IPS-NIHi7 (cell line): ENCODE measurements around the gene TSR3.

Experiments used
- DNase-seq: peaks from one replicate; pipeline ENCODE4 v3.0.0; 2012; ENCODE audit warnings: mixed read lengths; ENCODE audit errors: extremely low spot score

Gene TSR3

GRCh38 chr16:1309888-1310831 is 41.5 kb downstream of the TSR3 start:
- no peak for DNase-seq

- peak; percentile 93 for DNase-seq
Observed at GRCh38 chr16:1308977-1309885, 42.4 kb downstream of the TSR3 start, which contains the start of gene UBE2I. UBE2I (plus strand) TSS chr16:1309636; CDS start chr16:1314031, 4,395 bp downstream.

DNA sequence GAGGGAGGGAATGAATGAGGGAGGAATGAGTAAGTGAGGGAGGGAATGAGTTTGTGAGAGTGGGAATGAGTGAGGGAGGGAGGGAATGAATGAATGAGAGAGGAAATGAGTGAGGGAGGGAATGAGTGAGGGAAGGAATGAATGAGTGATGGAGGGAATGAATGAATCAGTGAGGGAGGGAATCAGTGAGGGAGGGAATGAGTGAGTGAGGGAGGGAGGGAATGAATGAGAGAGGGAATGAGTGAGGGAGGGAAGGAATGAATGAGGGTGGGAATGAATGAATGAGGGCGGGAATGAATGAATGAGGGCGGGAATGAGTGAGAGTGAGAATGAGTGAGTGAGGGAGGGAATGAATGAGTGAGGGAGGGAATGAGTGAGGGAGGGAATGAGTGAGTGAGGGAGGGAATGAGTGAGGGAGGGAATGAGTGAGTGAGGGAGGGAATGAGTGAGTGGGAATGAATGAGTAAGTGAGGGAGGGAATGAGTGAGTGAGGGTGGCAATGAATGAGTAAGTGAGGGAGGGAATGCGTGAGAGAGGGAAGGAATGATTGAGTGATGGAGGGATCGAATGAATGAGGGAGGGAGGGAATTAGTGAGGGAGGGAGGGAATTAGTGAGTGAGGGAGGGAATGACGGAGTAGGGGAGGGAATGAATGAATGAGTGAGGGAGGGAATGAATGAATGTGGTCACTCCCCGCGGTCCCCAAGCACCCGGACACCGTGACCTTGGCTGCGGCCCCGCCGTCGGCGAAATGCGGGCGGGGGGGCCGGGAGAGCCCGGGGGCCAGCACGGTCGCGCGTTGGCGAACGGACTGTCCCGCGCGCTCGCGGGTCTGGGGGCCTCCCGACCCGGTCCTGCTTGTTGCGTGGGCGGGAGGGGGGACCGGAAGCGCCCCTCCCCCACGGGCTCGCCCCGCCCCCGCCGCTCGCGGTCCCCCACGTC is 43.4 kb downstream of the TSR3 start:
- DNase-seq, result no peak

GRCh38 chr16:1306334-1306733 is 45.3 kb downstream of the TSR3 start:
- no peak for DNase-seq

DNA sequence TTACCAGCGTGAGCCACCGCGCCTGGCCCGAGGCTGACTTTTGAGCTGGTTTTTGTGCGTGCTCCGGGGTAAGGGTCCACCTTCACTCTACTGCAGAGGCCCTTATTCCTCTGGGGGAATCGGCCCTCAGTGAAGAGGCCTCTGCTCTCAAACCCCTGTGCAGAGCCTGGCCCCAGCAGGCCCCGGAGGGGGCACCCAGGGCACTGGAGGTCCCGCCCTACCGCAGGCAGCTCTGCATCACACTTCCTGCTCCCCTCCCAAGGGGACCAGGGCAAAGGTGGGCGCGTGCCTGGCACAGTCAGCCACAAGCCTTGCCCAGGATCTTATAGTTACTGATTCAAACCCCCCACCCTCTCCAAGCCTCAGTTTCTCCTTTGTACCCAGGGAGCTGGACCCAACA is 45.9 kb downstream of the TSR3 start:
- DNase-seq, result no peak

- DNase-seq, result no peak
Observed at GRCh38 chr16:1301562-1301961, 50.1 kb downstream of the TSR3 start.

DNA sequence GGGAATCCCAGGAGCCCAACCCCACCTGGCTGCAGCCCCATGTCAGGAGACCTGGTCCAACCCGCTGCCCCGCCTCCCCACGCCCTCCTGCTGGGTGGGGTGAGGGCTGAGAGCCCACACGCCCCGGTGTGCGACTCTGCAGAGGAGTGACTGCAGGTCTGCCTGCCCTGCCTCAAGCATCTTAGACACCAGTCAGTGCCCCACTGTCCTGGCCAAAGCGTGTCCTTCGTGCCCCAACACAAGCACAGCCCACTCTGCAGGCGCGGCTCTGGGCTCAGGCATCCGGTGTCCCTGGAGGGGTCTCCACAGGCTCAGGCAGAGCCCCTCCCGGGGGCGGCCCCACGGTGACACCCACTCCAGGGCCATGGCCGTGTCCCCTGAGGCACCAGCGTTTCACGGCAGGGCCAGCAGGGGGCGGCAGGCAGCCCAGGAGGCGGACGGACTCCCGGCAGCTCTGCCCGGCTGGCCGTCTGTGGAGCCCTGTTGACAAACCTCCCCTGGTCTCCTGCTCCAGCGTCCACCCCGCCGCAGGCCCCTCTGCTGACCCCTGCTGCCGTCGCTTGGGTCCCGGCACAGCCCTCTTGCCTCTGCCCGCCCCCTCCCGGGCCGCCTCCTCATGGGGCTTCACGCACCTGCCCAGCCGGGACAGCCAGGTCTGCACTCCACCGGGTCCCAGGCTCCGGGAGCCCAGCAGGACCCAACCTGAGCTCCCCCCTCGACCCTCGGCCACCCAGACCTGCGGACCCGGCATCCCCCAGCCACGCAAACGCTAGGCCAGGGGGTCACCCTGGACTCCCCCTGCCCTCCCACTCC is 50.8 kb downstream of the TSR3 start:
- peak; percentile 89 for DNase-seq

DNA sequence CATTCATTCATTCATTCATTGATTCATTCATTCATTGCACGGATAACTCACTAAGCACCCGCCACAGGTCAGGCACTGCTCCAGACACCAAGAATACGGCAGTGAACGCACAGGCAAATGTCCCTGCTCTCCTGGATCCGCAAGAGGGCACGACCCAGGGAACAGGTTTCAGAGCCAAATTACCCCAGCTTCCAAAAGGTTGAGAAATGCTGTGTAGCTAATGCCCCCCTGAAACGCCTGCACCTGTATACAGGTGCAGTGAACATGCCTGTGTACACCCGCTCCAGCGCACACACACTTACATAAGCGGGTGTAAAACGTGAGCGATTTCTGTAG is 51.8 kb downstream of the TSR3 start:
- DNase-seq, result no peak
